Loucy (cell line): ENCODE results near the gene LRRC71.

Source experiments
- H2AFZ ChIP-seq: fragments of 200-600 bp; sonication (generic); 2 replicates; pipeline ENCODE4 v1.6.0; 2016; ENCODE audit warnings: antibody characterized with exemption, mild to moderate bottlenecking, low read length, moderate library complexity
- H3F3A ChIP-seq: fragments of 200-600 bp; 2 replicates; pipeline ENCODE4 v1.6.0; 2016; ENCODE audit warnings: antibody characterized with exemption, low read depth, mild to moderate bottlenecking
- H3K27me3 ChIP-seq: fragments of 200-600 bp; sonication (generic); 2 replicates; pipeline ENCODE4 v1.6.1; 2014; ENCODE audit warnings: low read length, mild to moderate bottlenecking; ENCODE audit not compliant: insufficient read depth, poor library complexity, severe bottlenecking
- H3K36me3 ChIP-seq: fragments of 200-600 bp; sonication (generic); 2 replicates; pipeline ENCODE4 v1.6.1; 2016; ENCODE audit warnings: low read length; ENCODE audit not compliant: insufficient read depth
- H3K4me1 ChIP-seq: fragments of 200-600 bp; sonication (generic); 2 replicates; pipeline ENCODE4 v1.5.1; 2014; ENCODE audit warnings: low read length, mild to moderate bottlenecking; ENCODE audit not compliant: insufficient read depth, poor library complexity, severe bottlenecking
- H3K4me2 ChIP-seq: fragments of 200-600 bp; sonication (generic); 2 replicates; pipeline ENCODE4 v1.6.0; 2014; ENCODE audit warnings: antibody characterized with exemption, low read length, low read depth, mild to moderate bottlenecking; ENCODE audit not compliant: poor library complexity, severe bottlenecking
- H3K4me3 ChIP-seq: fragments of 200-600 bp; sonication (generic); 2 replicates; pipeline ENCODE4 v1.5.1; 2014; ENCODE audit warnings: low read length, mild to moderate bottlenecking, mixed read lengths; ENCODE audit not compliant: poor library complexity, severe bottlenecking
- H3K79me2 ChIP-seq: fragments of 200-600 bp; sonication (generic); 2 replicates; pipeline ENCODE4 v1.6.1; 2014; ENCODE audit warnings: low read length; ENCODE audit not compliant: insufficient read depth
- H3K9ac ChIP-seq: fragments of 200-600 bp; sonication (generic); 2 replicates; pipeline ENCODE4 v1.6.0; 2014; ENCODE audit warnings: mild to moderate bottlenecking, low read depth, low read length, moderate library complexity; ENCODE audit not compliant: poor library complexity, severe bottlenecking
- H3K9me2 ChIP-seq: fragments of 200-600 bp; sonication (generic); replicated peaks from 2 replicates; pipeline ENCODE4 v1.6.1; 2016; ENCODE audit warnings: low read depth, low read length, mixed read lengths
- H3K9me3 ChIP-seq: fragments of 200-600 bp; sonication (generic); 2 replicates; pipeline ENCODE4 v1.6.1; 2014; ENCODE audit warnings: mild to moderate bottlenecking, antibody characterized with exemption, low read length, low read depth; ENCODE audit not compliant: insufficient read depth
- H4K20me1 ChIP-seq: fragments of 200-600 bp; sonication (generic); 2 replicates; pipeline ENCODE4 v1.6.0; 2014; ENCODE audit warnings: antibody characterized with exemption, low read length, mild to moderate bottlenecking; ENCODE audit not compliant: insufficient read depth, poor library complexity, severe bottlenecking
- EZH2phosphoT487 ChIP-seq: fragments of 200-600 bp; IDR thresholded peaks from 2 replicates; pipeline ENCODE4 v1.6.1; 2018; ENCODE audit warnings: antibody characterized with exemption, mild to moderate bottlenecking, moderate library complexity, borderline replicate concordance
- TF ChIP-seq, protein P1 (sequence below): fragments of 200-600 bp; sonication (generic); conservative IDR thresholded peaks from 2 replicates; pipeline ENCODE4 v1.5.1; 2014; ENCODE audit warnings: mild to moderate bottlenecking, antibody characterized with exemption, low read length

LRRC71 gene

DNA sequence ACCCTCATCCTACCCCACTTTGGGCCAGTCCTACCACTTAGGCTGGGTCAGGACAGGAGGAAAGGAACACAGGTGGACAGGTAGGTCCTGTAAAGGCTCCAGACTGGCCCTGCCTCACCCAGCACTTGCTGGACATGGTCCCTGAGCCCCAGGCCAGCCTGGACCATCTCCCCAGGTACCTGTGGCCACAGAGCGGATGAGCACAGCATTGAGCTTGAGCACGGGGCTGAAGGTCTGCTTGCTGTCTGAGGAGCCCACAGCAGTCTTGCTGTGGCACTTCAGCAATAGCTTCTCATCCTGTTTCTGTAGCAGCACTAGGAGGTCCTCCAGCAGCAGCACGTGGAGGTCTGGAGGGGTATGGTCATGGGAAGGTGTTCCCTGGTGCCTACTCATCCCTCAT lies 23.3 kb downstream of the LRRC71 start:
- Histone ChIP-seq H3K36me3 (no peaks in the 10 kb centered on the region), H4K20me1 (no peaks in the 10 kb centered on the region), H3K79me2 (no peaks in the 10 kb centered on the region), H3K9me2 (no peaks in the 10 kb centered on the region), H3K4me3 (no peak overlapping the region), H3K9me3 (no peaks in the 10 kb centered on the region), H3F3A (no peaks in the 10 kb centered on the region), H2AFZ (no peak overlapping the region), H3K9ac (no peak overlapping the region), H3K4me1 (no peaks in the 10 kb centered on the region), H3K27me3 (no peaks in the 10 kb centered on the region), H3K4me2 (no peak overlapping the region)
- TF ChIP-seq, protein P1, sequence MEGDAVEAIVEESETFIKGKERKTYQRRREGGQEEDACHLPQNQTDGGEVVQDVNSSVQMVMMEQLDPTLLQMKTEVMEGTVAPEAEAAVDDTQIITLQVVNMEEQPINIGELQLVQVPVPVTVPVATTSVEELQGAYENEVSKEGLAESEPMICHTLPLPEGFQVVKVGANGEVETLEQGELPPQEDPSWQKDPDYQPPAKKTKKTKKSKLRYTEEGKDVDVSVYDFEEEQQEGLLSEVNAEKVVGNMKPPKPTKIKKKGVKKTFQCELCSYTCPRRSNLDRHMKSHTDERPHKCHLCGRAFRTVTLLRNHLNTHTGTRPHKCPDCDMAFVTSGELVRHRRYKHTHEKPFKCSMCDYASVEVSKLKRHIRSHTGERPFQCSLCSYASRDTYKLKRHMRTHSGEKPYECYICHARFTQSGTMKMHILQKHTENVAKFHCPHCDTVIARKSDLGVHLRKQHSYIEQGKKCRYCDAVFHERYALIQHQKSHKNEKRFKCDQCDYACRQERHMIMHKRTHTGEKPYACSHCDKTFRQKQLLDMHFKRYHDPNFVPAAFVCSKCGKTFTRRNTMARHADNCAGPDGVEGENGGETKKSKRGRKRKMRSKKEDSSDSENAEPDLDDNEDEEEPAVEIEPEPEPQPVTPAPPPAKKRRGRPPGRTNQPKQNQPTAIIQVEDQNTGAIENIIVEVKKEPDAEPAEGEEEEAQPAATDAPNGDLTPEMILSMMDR, result no peak
- no peak for TF ChIP-seq EZH2phosphoT487

DNA sequence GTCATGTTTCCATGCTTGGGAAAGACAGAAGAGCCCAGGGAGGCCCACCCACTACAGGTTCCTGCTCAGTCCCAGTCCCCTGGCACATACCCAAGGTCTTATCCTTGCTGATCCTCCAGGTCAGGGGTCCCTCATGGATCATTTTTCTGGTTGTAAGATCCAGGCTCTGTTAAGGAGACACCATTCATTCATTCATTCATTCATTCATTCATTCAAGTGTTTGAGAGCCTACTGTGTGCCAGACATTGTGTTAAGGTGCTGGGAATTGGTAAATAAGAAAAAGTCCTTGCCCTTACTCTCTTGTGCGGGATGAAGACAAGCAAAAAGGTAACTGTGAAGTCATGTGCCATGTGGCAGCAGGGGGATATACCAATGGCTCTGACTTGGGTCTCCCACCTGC lies 23.8 kb downstream of the LRRC71 start:
- no peak overlapping the region for H3K4me3 ChIP-seq
- H3K79me2 ChIP-seq, result no peaks in the 10 kb centered on the region
- no peak overlapping the region for H3K4me2 ChIP-seq
- no peaks in the 10 kb centered on the region for H3K27me3 ChIP-seq
- H2AFZ ChIP-seq, result no peak overlapping the region
- H3F3A ChIP-seq, result no peaks in the 10 kb centered on the region
- no peaks in the 10 kb centered on the region for H3K9me3 ChIP-seq
- no peaks in the 10 kb centered on the region for H3K9me2 ChIP-seq
- no peak overlapping the region for H3K9ac ChIP-seq
- no peaks in the 10 kb centered on the region for H3K4me1 ChIP-seq
- H4K20me1 ChIP-seq, result no peaks in the 10 kb centered on the region
- TF ChIP-seq, protein P1, result no peak
- TF ChIP-seq EZH2phosphoT487, result no peak
- H3K36me3 ChIP-seq, result no peaks in the 10 kb centered on the region

DNA sequence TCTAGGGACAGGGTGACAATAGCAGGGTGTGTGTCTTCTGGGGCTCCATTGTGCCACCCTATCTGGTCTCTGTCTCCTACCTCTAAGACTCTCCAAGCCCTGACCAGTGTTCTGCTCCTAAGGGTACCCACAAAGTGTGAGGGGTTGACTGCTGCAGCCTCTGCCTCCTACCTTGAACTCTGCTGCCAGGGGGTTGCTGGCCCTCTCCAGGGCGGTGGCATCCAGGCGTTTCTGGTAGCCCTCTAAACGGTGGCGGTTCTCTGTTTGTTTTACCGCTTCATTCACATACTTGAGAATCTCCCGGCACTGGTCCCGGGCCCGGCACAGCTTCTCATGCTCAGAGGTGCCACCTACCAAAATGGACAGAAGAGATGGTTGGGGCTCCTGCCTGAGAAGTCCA lies 24.4 kb downstream of the LRRC71 start:
- no peaks in the 10 kb centered on the region for H4K20me1 ChIP-seq

More for the DNA sequence above, 24.4 kb downstream of the LRRC71 start:
- Histone ChIP-seq H3K4me1 (no peaks in the 10 kb centered on the region), H3K27me3 (no peaks in the 10 kb centered on the region), H2AFZ (no peak overlapping the region), H3K9ac (no peak overlapping the region), H3K4me3 (no peak overlapping the region), H3F3A (no peaks in the 10 kb centered on the region), H3K9me2 (no peaks in the 10 kb centered on the region), H3K4me2 (no peak overlapping the region), H3K79me2 (no peaks in the 10 kb centered on the region), H3K9me3 (no peaks in the 10 kb centered on the region), H3K36me3 (no peaks in the 10 kb centered on the region)
- TF ChIP-seq, protein P1, result no peak
- TF ChIP-seq EZH2phosphoT487, result no peak
